ENCODE results near the gene GMEB1. TPM values are rescaled to one million over a fixed set of nuclear protein-coding genes. Genes with fewer than 3 reads are reported as not detected.
A peak's percentile ranks its signal among the peaks of the same experiment; 100 is the strongest.
"Not testable (repeated sequence)": the region's sequence is repeated elsewhere in the genome, so short reads cannot be mapped to it uniquely, and the experiment has no call there.

GMEB1 gene
- total and polyA plus RNA-seq, 2 donors (not counting 1 experiment from before 2014, with no cell fraction given), result 7.5 to 21.7 TPM

DNA sequence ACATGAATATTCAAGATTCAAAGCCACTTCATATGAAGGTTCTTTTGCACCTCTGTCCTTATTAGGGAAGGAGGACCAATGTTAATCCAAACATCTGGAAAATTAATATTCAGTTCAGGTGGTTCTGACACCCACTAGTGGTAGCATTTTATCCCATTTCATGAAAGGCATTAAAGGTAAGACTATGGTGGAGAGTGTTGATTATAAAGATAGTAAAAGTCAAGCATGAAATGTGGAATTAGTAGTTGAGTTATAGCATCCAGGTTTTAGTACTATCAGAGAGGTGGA lies 50.7 kb downstream of the GMEB1 start:
- Histone ChIP-seq H2AFZ (ENCODE audit: insufficient read depth, low read depth, low read length, poor library complexity, severe bottlenecking) (no peak overlapping the region), H3K36me3 (replicated peaks in 1 of 2; ENCODE audit: control extremely low read depth in 1 of 2, control insufficient read depth in 1 of 2, extremely low read depth in 1 of 2, insufficient read depth in 2 of 2, low read length in 1 of 2) (peaks cover 4 to 9% of the 10 kb centered on the region in 2 experiments), H3K27me3 (replicated peaks in 1 of 4; ENCODE audit: control extremely low read depth in 1 of 4, control insufficient read depth in 3 of 4, insufficient read depth in 4 of 4, low read length in 3 of 4) (no peaks in the 10 kb centered on the region), H3K27ac (ENCODE audit: low read length in 2 of 2) (no peak overlapping the region), H3K9me3 (ENCODE audit: control extremely low read depth in 1 of 3, control insufficient read depth in 2 of 3, insufficient read depth in 1 of 3, low read length in 2 of 3) (no peaks in the 10 kb centered on the region), H3K4me1 (ENCODE audit: control insufficient read depth in 2 of 2, insufficient read depth in 2 of 2, low read length in 2 of 2) (no peaks in the 10 kb centered on the region), H3K9ac (ENCODE audit: low read length) (no peak overlapping the region), H3K79me2 (ENCODE audit: control insufficient read depth, insufficient read depth, low read length) (no peaks in the 10 kb centered on the region), H4K20me1 (ENCODE audit: control insufficient read depth, insufficient read depth, low read length, poor library complexity, severe bottlenecking) (no peaks in the 10 kb centered on the region), H3K4me2 (replicated peaks; ENCODE audit: low read depth, low read length, poor library complexity, severe bottlenecking) (no peak overlapping the region), H3K4me3 (ENCODE audit: control extremely low read depth in 1 of 5, extremely low read depth in 1 of 5, insufficient read depth in 1 of 5, low read depth in 2 of 5, low read length in 4 of 5) (no peak overlapping the region)
- Mint-ChIP-seq H3K4me3 (no peak overlapping the region), H3K9me3 (ENCODE audit: insufficient read depth) (no peaks in the 10 kb centered on the region), H3K4me1 (no peaks in the 10 kb centered on the region), H3K27me3 (no peaks in the 10 kb centered on the region), H3K27ac (peak overlapping the region; percentile 62)
- DNase-seq (no peak), ATAC-seq (ENCODE audit: low read depth) (no peak)
- ChIA-PET POLR2A (no interaction called here), CTCF (interaction anchor here (0.5 to 1.2 kb wide), 3 partner anchors 19 to 78 kb away, joined by 3 to 5 read pairs (median 3); partner anchors contain the start of gene TAF12)
- TF ChIP-seq, protein P1, sequence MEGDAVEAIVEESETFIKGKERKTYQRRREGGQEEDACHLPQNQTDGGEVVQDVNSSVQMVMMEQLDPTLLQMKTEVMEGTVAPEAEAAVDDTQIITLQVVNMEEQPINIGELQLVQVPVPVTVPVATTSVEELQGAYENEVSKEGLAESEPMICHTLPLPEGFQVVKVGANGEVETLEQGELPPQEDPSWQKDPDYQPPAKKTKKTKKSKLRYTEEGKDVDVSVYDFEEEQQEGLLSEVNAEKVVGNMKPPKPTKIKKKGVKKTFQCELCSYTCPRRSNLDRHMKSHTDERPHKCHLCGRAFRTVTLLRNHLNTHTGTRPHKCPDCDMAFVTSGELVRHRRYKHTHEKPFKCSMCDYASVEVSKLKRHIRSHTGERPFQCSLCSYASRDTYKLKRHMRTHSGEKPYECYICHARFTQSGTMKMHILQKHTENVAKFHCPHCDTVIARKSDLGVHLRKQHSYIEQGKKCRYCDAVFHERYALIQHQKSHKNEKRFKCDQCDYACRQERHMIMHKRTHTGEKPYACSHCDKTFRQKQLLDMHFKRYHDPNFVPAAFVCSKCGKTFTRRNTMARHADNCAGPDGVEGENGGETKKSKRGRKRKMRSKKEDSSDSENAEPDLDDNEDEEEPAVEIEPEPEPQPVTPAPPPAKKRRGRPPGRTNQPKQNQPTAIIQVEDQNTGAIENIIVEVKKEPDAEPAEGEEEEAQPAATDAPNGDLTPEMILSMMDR (IDR thresholded peaks at IDR 0.05), result no peak
- no peak for TF ChIP-seq EZH2 (IDR thresholded peaks at IDR 0.05; ENCODE audit: borderline replicate concordance, insufficient read depth, low read depth, low read length, poor library complexity, severe bottlenecking)
- intact Hi-C loops (cut with micrococcal nuclease), result no loop called here

DNA sequence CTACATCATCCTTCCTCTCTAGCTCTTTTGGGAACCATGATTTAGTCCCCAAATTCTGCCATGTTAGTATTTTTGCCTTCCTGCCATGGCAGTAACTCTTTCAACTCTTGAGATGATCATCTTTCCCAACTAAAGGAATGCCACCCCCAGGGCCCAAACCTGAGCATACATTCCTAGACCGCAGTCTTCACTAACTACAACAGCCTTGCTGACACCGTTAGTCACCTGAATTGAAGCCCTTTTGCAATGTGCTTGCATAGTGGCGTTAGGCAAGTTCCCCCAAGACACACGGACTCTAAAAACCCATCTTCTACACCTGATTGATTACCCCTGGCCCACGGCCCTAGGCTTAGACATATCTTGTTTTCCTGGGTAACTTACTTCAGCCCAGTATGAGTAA lies 51.8 kb downstream of the GMEB1 start:
- no peak overlapping the region for H3K4me3 Mint-ChIP-seq
- no peaks in the 10 kb centered on the region for H3K4me1 Mint-ChIP-seq
- Histone ChIP-seq H3K4me2 (replicated peaks; ENCODE audit: low read depth, low read length, poor library complexity, severe bottlenecking) (no peak overlapping the region), H4K20me1 (ENCODE audit: control insufficient read depth, insufficient read depth, low read length, poor library complexity, severe bottlenecking) (no peaks in the 10 kb centered on the region), H3K4me3 (ENCODE audit: control extremely low read depth in 1 of 5, extremely low read depth in 1 of 5, insufficient read depth in 1 of 5, low read depth in 2 of 5, low read length in 4 of 5) (no peak overlapping the region), H3K79me2 (ENCODE audit: control insufficient read depth, insufficient read depth, low read length) (no peaks in the 10 kb centered on the region), H3K36me3 (replicated peaks in 1 of 2; ENCODE audit: control extremely low read depth in 1 of 2, control insufficient read depth in 1 of 2, extremely low read depth in 1 of 2, insufficient read depth in 2 of 2, low read length in 1 of 2) (no peaks in the 10 kb centered on the region), H2AFZ (ENCODE audit: insufficient read depth, low read depth, low read length, poor library complexity, severe bottlenecking) (no peak overlapping the region), H3K4me1 (ENCODE audit: control insufficient read depth in 2 of 2, insufficient read depth in 2 of 2, low read length in 2 of 2) (no peaks in the 10 kb centered on the region), H3K27me3 (replicated peaks in 1 of 4; ENCODE audit: control extremely low read depth in 1 of 4, control insufficient read depth in 3 of 4, insufficient read depth in 4 of 4, low read length in 3 of 4) (no peaks in the 10 kb centered on the region), H3K27ac (ENCODE audit: low read length in 2 of 2) (no peak overlapping the region), H3K9me3 (ENCODE audit: control extremely low read depth in 1 of 3, control insufficient read depth in 2 of 3, insufficient read depth in 1 of 3, low read length in 2 of 3) (no peaks in the 10 kb centered on the region), H3K9ac (ENCODE audit: low read length) (no peak overlapping the region)
- CTCF ChIA-PET, result no interaction called here
- DNase-seq (no peak), ATAC-seq (ENCODE audit: low read depth) (no peak)
- no peaks in the 10 kb centered on the region for H3K9me3 Mint-ChIP-seq (ENCODE audit: insufficient read depth)
- WGBS (ENCODE audit: insufficient coverage), result 90% methylated on average over 4 of the region's 5 CpGs
- H3K27ac Mint-ChIP-seq, result no peak overlapping the region
- intact Hi-C loops (cut with micrococcal nuclease), result no loop called here
- POLR2A ChIA-PET, result no interaction called here
- H3K27me3 Mint-ChIP-seq, result no peaks in the 10 kb centered on the region
- TF ChIP-seq EZH2 (IDR thresholded peaks at IDR 0.05; ENCODE audit: borderline replicate concordance, insufficient read depth, low read depth, low read length, poor library complexity, severe bottlenecking), result no peak
- TF ChIP-seq, protein P1 (IDR thresholded peaks at IDR 0.05), result no peak

DNA sequence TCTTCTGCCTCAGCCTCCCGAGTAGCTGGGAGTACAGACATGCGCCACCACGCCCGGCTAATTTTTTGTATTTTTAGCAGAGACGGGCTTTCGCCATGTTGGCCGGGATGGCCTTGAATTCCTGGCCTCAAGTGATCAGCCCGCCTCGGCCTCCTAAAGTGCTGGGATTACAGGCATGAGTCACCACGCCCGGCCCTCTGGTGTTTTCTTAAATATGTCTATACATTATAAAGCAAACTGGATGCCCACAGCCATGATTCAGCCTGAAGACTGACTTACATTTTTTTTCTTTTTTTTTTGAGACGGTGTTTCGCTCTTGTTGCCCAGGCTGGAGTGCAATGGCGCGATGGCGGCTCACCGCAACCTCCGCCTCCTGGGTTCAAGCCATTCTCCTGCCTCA lies 53.3 kb downstream of the GMEB1 start:
- H3K9ac ChIP-seq (ENCODE audit: low read length); H3K4me3 Mint-ChIP-seq; H3K4me3 ChIP-seq (ENCODE audit: control extremely low read depth in 1 of 5, extremely low read depth in 1 of 5, insufficient read depth in 1 of 5, low read depth in 2 of 5, low read length in 4 of 5); H3K9me3 Mint-ChIP-seq (ENCODE audit: insufficient read depth); H3K4me1 ChIP-seq (ENCODE audit: control insufficient read depth in 2 of 2, insufficient read depth in 2 of 2, low read length in 2 of 2); intact Hi-C loops (cut with micrococcal nuclease); H3K27me3 ChIP-seq (replicated peaks in 1 of 4; ENCODE audit: control extremely low read depth in 1 of 4, control insufficient read depth in 3 of 4, insufficient read depth in 4 of 4, low read length in 3 of 4); H3K4me1 Mint-ChIP-seq; H4K20me1 ChIP-seq (ENCODE audit: control insufficient read depth, insufficient read depth, low read length, poor library complexity, severe bottlenecking); H3K36me3 ChIP-seq (replicated peaks in 1 of 2; ENCODE audit: control extremely low read depth in 1 of 2, control insufficient read depth in 1 of 2, extremely low read depth in 1 of 2, insufficient read depth in 2 of 2, low read length in 1 of 2); H3K27ac ChIP-seq (ENCODE audit: low read length in 2 of 2); H3K4me2 ChIP-seq (replicated peaks; ENCODE audit: low read depth, low read length, poor library complexity, severe bottlenecking); H3K9me3 ChIP-seq (ENCODE audit: control extremely low read depth in 1 of 3, control insufficient read depth in 2 of 3, insufficient read depth in 1 of 3, low read length in 2 of 3); H3K27me3 Mint-ChIP-seq; POLR2A ChIA-PET; DNase-seq; H3K79me2 ChIP-seq (ENCODE audit: control insufficient read depth, insufficient read depth, low read length); ATAC-seq (ENCODE audit: low read depth); H3K27ac Mint-ChIP-seq; H2AFZ ChIP-seq (ENCODE audit: insufficient read depth, low read depth, low read length, poor library complexity, severe bottlenecking): not testable (repeated sequence)
- WGBS (ENCODE audit: insufficient coverage), result 100% methylated on average over 15 of the region's 18 CpGs
- CTCF ChIA-PET, result interaction anchor here (2.6 kb wide), 1 partner anchor 14 kb away, joined by 8 read pairs; the partner anchor contains the start of gene YTHDF2

All from B cell (primary cell).